GM12891 (cell line): ENCODE results near the gene NPIPA5.
"Not testable (repeated sequence)": the region's sequence is repeated elsewhere in the genome, so short reads cannot be mapped to it uniquely, and the experiment has no call there.

Experiments
- DNase-seq: peaks from one replicate; pipeline ENCODE4 v3.0.0; 2011; ENCODE audit warnings: low spot score; ENCODE audit not compliant: insufficient read length
- FAIRE-seq: peaks from 2 replicates; lab custom pipeline; 2011; peaks lifted over from hg19 to GRCh38; lab: Jason Lieb, UNC

Gene NPIPA5

GRCh38 chr16:15352852-15353251 is 25.2 kb downstream of the NPIPA5 start:
- not testable (repeated sequence) for FAIRE-seq, DNase-seq

GRCh38 chr16:15351745-15352144 is 26.3 kb downstream of the NPIPA5 start:
- not testable (repeated sequence) for FAIRE-seq, DNase-seq

- FAIRE-seq: not testable (repeated sequence)
These were observed 26.8 kb downstream of the NPIPA5 start for GRCh38 chr16:15351251-15351650.

GRCh38 chr16:15348721-15349120 is 29.4 kb downstream of the NPIPA5 start:
- not testable (repeated sequence) for DNase-seq, FAIRE-seq

More at GRCh38 chr16:15351251-15351650, 26.8 kb downstream of the NPIPA5 start:
- DNase-seq: not testable (repeated sequence)

GRCh38 chr16:15342337-15342736 is 35.8 kb downstream of the NPIPA5 start:
- not testable (repeated sequence) for FAIRE-seq, DNase-seq

- DNase-seq, FAIRE-seq: not testable (repeated sequence)
These were observed 39.1 kb downstream of the NPIPA5 start for GRCh38 chr16:15338986-15339385.

- not testable (repeated sequence) for FAIRE-seq
These were observed 40.0 kb downstream of the NPIPA5 start for GRCh38 chr16:15337974-15338605.

GRCh38 chr16:15335609-15336008 is 42.5 kb downstream of the NPIPA5 start:
- not testable (repeated sequence) for FAIRE-seq, DNase-seq

More at GRCh38 chr16:15337974-15338605, 40.0 kb downstream of the NPIPA5 start:
- not testable (repeated sequence) for DNase-seq

GRCh38 chr16:15333969-15334368 is 44.1 kb downstream of the NPIPA5 start:
- not testable (repeated sequence) for FAIRE-seq, DNase-seq

GRCh38 chr16:15330978-15331377 is 47.1 kb downstream of the NPIPA5 start:
- DNase-seq, FAIRE-seq: not testable (repeated sequence)

GRCh38 chr16:15324954-15325353 is 53.1 kb downstream of the NPIPA5 start:
- not testable (repeated sequence) for DNase-seq, FAIRE-seq

- DNase-seq, FAIRE-seq: not testable (repeated sequence)
These were observed 54.7 kb downstream of the NPIPA5 start for GRCh38 chr16:15323373-15323772.

GRCh38 chr16:15321221-15321620 is 56.9 kb downstream of the NPIPA5 start:
- not testable (repeated sequence) for DNase-seq, FAIRE-seq

GRCh38 chr16:15314562-15314961 is 63.5 kb downstream of the NPIPA5 start:
- not testable (repeated sequence) for FAIRE-seq, DNase-seq
